ENCODE measurements around the gene PDE4A.
"Not testable (repeated sequence)": the region's sequence is repeated elsewhere in the genome, so short reads cannot be mapped to it uniquely, and the experiment has no call there.

Gene PDE4A

GRCh38 chr19:10404888-10405820 is 15.2 kb upstream of the PDE4A start:
- DNase-seq: no peak

- no peak for DNase-seq
These were observed 14.1 kb upstream of the PDE4A start for GRCh38 chr19:10406191-10406590.

- no peak for DNase-seq
These were observed 13.2 kb upstream of the PDE4A start for GRCh38 chr19:10407096-10407495.

- peak; percentile 22 for DNase-seq
These were observed 11.6 kb upstream of the PDE4A start for GRCh38 chr19:10408511-10409283.

- not testable (repeated sequence) for DNase-seq
These were observed 9.1 kb upstream of the PDE4A start for GRCh38 chr19:10411224-10411623.

- no peak for DNase-seq
These were observed 7.9 kb upstream of the PDE4A start for GRCh38 chr19:10412257-10412977.

- no peak for DNase-seq
These were observed 4.3 kb upstream of the PDE4A start for GRCh38 chr19:10416083-10416379.

GRCh38 chr19:10416380-10417257 is 3.7 kb upstream of the PDE4A start:
- DNase-seq: peak; percentile 54

GRCh38 chr19:10417541-10418234 is 2.6 kb upstream of the PDE4A start:
- DNase-seq: no peak

- no peak for DNase-seq
These were observed 2.2 kb upstream of the PDE4A start for GRCh38 chr19:10418235-10418484.

GRCh38 chr19:10418485-10419199 is 1.7 kb upstream of the PDE4A start:
- no peak for DNase-seq

GRCh38 chr19:10419200-10419645 is 1.1 kb upstream of the PDE4A start:
- no peak for DNase-seq

GRCh38 chr19:10419646-10420443 is 493 bp upstream of the PDE4A start:
- no peak for DNase-seq

GRCh38 chr19:10421240-10422045 is 1.1 kb downstream of the PDE4A start:
- DNase-seq: no peak

GRCh38 chr19:10422046-10422461 is 1.7 kb downstream of the PDE4A start:
- no peak for DNase-seq

- no peak for DNase-seq
These were observed 2.5 kb downstream of the PDE4A start for GRCh38 chr19:10422846-10423245.

- DNase-seq: peak; percentile 47
These were observed 3.8 kb downstream of the PDE4A start for GRCh38 chr19:10424011-10424637.

- no peak for DNase-seq
These were observed 6.8 kb downstream of the PDE4A start for GRCh38 chr19:10427169-10427568.

GRCh38 chr19:10428996-10429381 is 8.7 kb downstream of the PDE4A start:
- no peak for DNase-seq

Measured in midbrain (tissue), 1 donor.